Testis (tissue), 2 donors: ENCODE results near the gene HACD1.

ENCODE experiments used
- POLR2A ChIP-seq: fragments of 450-650 bp; IDR thresholded peaks from one replicate; pipeline ENCODE4 v1.6.1; 2017; ENCODE audit warnings: antibody characterized with exemption, mild to moderate bottlenecking, moderate library complexity
- TF ChIP-seq, protein P1 (sequence below), 3 experiments: fragments of 450-650 bp in 2 of 3; fragments of 200-600 bp in 1 of 3; sonication (generic) in 1 of 3; IDR thresholded peaks; one replicate each; pipeline ENCODE4 v1.5.1; 2016 to 2019; ENCODE audit warnings: antibody characterized with exemption in 3 of 3, mild to moderate bottlenecking in 2 of 3, moderate library complexity in 1 of 3

DNA sequence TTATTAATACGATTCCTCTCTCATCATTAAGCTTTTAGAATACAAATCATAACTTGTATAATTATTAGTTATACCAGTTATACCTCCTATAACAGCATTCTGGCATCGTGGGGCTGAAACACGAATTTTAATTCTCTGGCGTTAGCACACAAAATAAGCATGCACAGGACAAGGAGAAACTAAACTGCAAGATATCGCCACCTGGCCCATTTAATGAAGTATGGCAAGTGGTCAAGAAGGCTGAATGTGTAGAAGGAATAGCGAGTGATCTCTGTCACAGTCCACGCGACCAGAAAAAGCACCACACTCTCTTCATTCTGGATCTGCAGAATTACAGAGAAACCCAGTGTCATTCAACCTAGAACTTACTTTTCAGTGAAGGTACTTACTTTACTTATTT is 18.1 kb downstream of the HACD1 start:
- TF ChIP-seq, protein P1, sequence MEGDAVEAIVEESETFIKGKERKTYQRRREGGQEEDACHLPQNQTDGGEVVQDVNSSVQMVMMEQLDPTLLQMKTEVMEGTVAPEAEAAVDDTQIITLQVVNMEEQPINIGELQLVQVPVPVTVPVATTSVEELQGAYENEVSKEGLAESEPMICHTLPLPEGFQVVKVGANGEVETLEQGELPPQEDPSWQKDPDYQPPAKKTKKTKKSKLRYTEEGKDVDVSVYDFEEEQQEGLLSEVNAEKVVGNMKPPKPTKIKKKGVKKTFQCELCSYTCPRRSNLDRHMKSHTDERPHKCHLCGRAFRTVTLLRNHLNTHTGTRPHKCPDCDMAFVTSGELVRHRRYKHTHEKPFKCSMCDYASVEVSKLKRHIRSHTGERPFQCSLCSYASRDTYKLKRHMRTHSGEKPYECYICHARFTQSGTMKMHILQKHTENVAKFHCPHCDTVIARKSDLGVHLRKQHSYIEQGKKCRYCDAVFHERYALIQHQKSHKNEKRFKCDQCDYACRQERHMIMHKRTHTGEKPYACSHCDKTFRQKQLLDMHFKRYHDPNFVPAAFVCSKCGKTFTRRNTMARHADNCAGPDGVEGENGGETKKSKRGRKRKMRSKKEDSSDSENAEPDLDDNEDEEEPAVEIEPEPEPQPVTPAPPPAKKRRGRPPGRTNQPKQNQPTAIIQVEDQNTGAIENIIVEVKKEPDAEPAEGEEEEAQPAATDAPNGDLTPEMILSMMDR (IDR thresholded peaks at IDR 0.05) = no peak
- no peak for TF ChIP-seq POLR2A
